Myocyte (in vitro differentiated cells): ENCODE measurements around the gene AVPI1. TPM values are rescaled to one million over a fixed set of nuclear protein-coding genes. Genes with fewer than 3 reads are reported as not detected.
A peak's percentile ranks its signal among the peaks of the same experiment; 100 is the strongest.
"Not testable (repeated sequence)": the region's sequence is repeated elsewhere in the genome, so short reads cannot be mapped to it uniquely, and the experiment has no call there.

Experiments used
- DNase-seq: peaks from one replicate; pipeline ENCODE4 v3.0.0-alpha.2; 2012; ENCODE audit warnings: low read depth
- total RNA-seq: library from RNA; depleted of rRNA; stranded (reverse); fragments of >200 nt; gene quantifications from 2 replicates; pipeline ENCODE4 v1.2.3, GENCODE V29; 2014

AVPI1 gene
- total RNA-seq, 1 donor from 2014 or later: 56.8 TPM

DNA sequence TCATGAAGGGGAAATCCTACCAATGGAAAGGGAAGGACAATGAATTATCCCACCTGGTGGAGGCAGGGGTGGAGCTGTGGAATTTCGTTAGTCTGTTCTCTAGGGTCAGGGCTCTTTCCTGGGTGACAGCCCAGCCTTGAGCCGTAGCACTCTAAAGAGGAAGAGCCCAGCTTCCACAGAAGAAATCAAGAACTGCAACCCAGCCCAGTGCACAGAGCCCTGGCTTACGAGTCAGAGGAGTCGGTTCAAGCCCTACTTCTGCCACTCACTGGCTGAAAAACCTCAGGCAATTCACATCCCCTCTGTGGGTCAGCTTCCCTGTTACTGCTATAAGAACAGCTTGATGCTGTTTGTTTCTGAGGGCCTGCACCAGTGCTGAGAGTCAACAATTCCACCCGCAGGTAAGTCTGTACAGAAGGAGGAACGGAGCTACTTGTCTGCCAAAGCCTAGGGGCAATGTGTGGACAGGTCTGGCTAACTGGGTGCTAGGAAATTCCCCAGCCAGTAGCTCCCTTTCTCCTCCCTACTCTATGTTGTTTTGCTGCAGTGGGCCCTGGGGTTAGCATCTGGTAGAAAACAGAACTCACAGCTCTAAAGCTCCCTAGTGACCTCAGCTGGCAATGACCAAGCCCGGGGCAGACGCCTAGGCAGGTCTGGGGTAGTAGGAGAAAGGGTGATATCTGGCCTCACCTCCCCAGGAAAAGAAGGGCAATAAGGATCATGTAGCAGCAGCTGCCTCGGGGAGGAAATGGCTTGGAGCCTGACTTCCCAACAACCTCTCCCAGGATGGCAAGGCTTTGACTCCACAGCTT lies 3.3 kb downstream of the AVPI1 start:
- DNase-seq: peak; percentile 78

DNA sequence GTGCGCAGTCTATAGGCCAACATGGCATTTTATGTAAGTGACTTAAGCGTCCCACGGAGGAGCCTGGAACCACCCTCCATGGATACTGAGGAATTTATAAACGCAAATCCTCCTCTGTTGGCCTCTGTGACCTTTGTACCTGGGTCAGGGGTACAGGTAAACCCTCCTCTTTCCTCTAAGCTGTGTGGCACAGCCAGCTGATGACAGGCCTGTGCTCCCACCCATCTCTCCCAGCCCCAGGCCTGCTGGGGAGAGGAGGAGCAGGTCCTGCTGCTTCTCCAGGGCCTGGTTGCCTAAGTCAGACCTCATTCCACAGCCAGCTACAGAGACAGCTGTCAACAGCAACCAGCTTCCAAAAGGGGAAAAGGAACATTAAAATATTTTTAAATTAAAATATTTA lies 5.0 kb downstream of the AVPI1 start:
- peak; percentile 48 for DNase-seq

- no peak for DNase-seq
Observed at GRCh38 chr10:97679594-97679993, 7.4 kb downstream of the AVPI1 start.

DNA sequence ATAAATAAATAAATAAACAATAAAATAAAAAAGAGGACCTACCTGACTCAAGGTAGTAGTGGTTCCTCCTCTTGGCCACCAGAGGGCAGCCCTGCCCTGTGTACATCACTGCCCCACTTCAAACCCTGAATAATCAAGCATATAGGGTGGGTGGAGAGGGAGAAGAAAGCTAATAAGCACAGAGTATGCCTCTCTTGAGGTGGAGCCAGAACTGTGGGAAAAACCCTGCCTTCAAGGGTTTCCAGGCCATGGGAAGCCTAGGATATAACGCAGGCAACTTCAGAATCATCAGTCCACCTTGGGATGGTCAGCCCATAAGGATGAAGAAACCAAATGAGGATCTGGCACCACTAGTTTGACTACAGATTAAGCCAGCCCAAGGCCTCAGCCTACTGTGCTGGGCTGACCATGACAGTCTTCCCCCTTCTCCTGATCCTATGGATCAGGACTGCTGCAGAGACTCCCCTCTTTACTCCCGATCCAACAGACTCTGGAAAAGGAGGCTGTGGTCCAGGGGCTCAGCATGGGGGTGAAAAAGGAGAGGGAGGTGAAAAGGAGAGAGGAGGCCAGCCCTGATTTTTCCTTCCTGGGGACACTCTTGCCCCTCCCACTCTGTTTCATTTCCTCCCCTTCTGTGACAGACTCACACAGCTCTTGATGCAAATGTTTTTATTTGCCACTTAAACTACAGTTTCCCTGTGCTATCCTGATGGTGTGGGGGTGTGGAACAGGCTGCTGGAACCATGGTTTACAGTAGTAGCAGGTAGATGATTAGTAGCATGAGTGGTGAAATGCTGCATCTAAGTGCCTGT lies 10.1 kb downstream of the AVPI1 start:
- DNase-seq: no peak

GRCh38 chr10:97675222-97675621 lies 11.8 kb downstream of the AVPI1 start:
- no peak for DNase-seq

DNA sequence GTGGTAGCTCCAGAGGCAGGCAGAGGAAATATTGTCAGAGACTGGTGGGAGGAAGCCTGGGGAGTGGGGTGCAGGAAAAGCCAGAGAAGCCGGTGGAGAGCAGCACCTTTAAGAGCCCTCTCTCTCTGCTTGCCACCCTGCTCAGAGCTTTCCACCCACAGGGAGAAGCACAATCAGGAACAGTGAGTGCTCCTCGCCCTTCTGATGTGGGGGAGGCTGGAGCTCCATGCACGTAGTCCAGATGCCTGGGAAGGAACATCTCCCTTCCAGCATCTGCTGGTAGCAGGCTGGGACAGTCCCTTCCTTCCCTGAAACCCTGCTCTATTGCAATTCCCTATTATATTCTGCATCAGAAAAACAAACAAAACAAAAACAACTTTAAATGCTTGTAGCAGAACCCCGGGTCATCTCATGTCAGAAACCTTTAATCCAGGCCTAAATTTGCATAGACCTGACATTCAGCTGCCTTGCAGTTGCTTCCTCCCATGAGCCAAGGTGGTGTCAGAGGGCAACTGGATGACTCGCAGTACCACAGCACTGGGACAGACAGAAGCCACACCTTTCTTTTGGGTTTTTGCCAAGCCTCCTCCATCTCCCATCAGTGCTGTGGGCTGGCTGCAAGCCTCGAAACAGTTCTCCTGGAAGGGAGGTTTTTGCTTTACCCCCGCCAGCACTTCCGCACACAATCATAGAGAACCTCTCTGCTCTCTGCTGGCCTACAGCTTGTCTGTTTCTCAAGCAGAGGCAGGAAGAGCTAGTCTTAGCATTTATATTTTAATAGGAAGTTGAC lies 13.1 kb downstream of the AVPI1 start:
- DNase-seq: peak; percentile 73

DNA sequence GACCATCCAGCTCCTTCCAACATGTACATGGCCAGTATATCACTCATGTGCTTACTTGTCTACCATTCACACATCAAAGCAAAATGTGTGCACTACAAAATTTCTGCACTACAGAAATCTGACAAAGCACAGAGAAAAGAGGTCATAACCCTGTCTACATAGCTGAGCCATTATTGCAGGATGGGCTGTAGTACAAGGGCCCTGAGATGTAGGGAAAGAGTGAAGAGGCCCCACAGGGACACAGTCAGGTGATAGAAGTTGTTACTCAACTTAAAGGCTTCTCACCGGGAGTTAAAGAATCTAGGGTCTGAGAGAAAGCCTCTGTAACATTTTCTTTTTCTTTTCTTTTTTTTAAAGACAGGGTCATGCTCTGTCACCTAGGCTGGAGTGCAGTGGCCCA lies 17.5 kb downstream of the AVPI1 start:
- DNase-seq: no peak

- no peak for DNase-seq
Observed at GRCh38 chr10:97667463-97667862, 19.6 kb downstream of the AVPI1 start.

DNA sequence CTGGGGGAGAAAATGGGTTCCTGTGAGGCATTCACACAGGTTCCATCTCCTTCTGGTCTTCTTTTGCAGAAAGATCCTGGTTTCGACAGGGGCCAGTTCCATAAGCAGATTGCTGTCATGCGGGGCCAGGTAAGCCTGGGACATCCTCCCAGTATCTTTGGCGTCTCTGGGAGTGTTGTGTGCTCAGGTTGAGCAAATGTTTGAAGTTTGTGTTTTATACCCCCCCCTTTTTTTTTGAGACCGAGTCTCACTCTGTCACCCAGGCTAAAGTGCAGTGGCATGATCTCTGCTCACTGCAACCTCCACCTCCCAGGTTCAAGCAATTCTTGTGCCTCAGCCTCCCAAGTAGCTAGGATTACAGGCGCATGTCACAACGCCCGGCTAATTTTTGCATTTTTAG lies 20.0 kb downstream of the AVPI1 start:
- DNase-seq: no peak

DNA sequence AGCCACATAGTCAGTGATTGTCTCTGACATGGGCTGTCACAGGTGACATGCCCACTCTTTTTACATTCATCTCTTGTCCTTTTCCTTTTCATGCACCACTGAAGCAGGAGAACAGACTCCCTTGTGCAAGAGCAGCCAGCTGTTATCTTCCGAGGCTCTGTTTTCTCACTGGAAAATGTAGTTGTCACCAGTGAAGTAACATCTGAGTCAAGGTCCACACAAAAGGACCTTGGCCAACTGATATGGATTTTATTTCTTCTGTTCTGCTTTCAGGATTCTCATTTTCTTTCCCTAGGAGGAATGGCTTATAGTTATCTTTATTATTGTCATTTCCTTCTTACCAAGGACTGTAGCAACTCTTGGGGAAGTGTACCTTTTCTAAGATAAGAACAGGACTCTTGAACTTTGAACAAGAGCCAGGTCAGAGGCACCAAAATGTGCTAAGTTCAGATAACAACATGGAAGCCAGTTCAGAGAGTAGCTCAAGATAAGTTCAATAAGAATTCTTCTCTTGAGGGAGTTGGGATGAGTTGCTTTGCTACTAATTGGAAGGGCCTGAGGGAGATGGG lies 22.7 kb downstream of the AVPI1 start:
- DNase-seq: no peak

GRCh38 chr10:97659589-97659988 lies 27.5 kb downstream of the AVPI1 start:
- DNase-seq: peak; percentile 57

DNA sequence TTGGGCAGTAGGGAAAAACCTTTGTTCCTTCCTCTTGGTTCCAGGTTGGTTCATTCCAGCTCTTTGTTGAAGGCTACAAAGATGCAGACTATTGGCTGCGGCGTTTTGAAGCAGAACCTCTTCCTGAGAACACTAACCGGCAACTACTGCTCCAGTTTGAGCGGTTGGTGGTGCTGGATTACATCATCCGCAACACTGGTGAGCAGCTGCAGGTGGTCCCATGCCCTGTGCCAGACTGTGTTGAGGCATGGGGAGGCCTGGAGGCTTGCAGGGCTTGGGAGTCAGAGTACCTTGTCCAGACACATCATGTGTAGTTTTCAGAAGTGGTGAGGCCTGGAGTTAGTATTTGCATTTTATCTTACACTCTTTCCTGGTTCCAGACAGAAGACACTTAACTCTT lies 30.3 kb downstream of the AVPI1 start:
- DNase-seq: no peak

DNA sequence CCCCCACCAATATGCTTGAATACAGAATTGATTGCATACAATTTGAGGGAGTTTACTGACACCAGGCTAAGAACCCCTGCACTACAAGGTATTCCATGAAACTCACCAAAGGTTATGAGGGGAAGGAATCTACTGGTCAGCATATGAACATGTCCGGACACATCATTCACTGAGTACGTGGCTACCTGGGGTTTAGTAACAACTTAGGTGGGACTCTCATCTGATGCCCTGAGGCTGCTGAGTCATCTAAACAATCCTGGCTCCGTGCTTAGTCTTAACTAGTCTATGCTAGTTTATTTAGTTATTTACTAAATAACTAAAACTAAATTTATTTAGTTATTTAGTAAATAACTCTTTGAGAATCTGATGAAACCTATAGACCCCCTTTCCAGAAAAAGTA lies 35.3 kb downstream of the AVPI1 start:
- DNase-seq: no peak

DNA sequence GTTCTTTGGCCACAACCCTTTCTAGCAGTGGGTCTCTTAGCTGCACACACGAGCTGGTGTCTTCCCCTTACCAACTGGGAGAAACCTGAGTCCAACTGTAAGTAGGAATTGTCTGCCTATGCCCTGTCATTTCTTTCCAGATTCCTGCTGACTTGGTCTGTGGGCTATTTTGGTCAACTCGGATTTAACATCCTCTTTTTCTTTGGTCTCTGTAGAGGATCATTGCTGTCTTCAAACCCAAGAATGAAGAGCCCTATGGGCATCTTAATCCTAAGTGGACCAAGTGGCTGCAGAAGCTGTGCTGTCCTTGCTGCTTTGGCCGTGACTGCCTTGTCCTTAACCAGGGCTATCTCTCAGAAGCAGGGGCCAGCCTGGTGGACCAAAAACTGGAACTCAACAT lies 36.3 kb downstream of the AVPI1 start:
- DNase-seq: no peak

DNA sequence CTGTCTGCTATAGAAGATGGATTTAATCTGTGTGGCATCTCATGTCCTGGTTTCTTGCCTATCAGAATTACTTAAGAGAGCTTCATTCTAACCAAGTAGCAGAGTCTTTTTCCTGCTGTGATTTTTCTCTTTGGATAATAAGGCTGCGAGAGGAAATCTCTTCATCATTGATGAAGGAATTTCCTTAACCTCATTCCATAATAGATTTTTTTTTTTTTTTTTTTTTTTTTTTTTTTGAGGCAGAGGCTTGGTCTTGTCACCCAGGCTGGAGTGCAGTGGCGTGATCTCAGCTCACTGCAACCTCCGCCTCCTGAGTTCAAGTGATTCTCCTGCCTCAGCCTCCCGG lies 37.7 kb downstream of the AVPI1 start:
- not testable (repeated sequence) for DNase-seq

- DNase-seq: peak; percentile 81
Observed at GRCh38 chr10:97648562-97649404, 38.3 kb downstream of the AVPI1 start.

DNA sequence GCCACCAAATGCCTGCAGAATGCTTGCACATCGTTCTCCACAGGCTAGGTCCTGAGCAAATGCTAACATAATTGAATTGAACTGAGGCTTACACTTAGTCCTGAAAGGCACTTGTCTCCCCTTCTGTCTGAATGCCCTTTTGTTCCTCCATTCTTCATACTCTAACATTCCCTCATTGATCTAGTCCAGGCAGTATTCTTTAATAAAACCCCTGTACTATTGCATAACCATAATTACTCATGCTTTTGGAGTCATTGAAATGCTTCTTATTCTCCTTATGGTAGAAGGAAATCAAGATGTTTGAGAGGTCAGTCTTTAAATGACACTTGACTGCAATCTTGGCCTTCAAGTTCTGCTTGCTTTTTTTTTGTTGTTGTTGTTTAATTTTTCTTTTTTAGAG lies 39.5 kb downstream of the AVPI1 start:
- DNase-seq: peak; percentile 5

DNA sequence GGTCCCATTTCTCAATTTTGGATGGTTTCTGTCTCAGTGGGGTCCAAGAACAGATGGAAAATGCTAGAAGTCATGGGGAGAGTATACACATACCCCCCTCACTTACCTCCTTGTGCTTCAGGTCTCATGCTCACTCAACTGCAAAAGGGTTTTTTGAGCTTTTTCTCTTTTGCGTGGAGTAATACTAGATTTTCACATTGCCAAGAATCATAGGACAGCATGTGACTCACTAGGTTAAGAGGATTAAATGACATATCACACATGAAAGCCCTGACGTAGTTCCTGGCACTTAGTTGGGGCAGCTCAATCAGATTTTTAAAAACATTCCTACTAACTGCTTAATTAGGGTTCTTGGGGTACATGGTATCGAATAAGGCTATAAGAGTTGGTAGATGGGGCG lies 42.1 kb downstream of the AVPI1 start:
- DNase-seq: peak; percentile 6

DNA sequence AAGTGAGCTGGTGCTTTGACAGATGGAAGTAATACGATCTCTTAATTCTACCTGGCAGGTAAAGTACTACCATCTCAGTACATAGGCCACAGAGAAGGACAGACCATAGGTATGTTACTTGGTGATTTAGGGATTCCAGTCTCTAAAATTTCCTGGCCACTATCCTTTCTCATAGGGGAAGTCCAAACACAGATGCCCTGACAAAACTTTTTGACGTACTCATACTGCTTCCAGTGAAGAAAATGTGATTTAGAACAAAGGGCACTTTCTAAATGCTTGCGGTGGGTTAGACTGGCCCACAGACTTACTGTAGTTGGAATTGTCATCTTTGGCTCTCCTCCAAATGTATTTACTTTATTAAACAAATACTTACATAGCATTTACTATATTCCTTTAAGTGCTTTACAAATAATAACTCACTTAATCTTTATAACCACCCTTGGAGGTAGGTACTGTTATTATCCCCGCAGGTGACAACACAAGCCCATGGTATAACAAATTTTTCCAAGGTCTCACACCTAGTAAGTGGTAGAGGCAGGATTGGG lies 43.5 kb downstream of the AVPI1 start:
- DNase-seq: no peak

- DNase-seq: not testable (repeated sequence)
Observed at GRCh38 chr10:97642471-97643159, 44.4 kb downstream of the AVPI1 start.
